WTC11 (cell line): ENCODE data around the gene EIF4E. TPM values are rescaled to one million over a fixed set of nuclear protein-coding genes. Genes with fewer than 3 reads are reported as not detected.
A peak's percentile ranks its signal among the peaks of the same experiment; 100 is the strongest.
"Not testable (repeated sequence)": the region's sequence is repeated elsewhere in the genome, so short reads cannot be mapped to it uniquely, and the experiment has no call there.

Experiments used
- ATAC-seq: fragments of 200-7000 bp; cut with Tn5 transposase; 2 replicates; pipeline ENCODE4 v1.10.0; 2021; ENCODE audit warnings: mild to moderate bottlenecking, moderate library complexity
- CTCF ChIA-PET: fragments of 300-600 bp; sonication (Branson Sonifier 250); formaldehyde crosslinking; loops from one replicate; lab custom pipeline; 2021; ENCODE audit warnings: antibody characterized with exemption; lab: Charles Lee
- POLR2A ChIA-PET: fragments of 350-600 bp; sonication (Branson Sonifier 250); formaldehyde crosslinking; loops from one replicate; lab custom pipeline; 2021; ENCODE audit warnings: antibody characterized with exemption; lab: Charles Lee
- DNase-seq: peaks from one replicate; pipeline ENCODE4 v3.0.0; 2021; ENCODE audit warnings: low spot score
- H3K27ac Mint-ChIP-seq: 2 replicates; pipeline ENCODE4 v1.8.0; 2021; ENCODE audit warnings: mixed read lengths
- H3K27me3 Mint-ChIP-seq: 2 replicates; pipeline ENCODE4 v1.8.0; 2021; ENCODE audit warnings: low read depth, mild to moderate bottlenecking, moderate library complexity, mixed read lengths
- H3K36me3 Mint-ChIP-seq: 2 replicates; pipeline ENCODE4 v1.8.0; 2021; ENCODE audit warnings: mixed read lengths
- H3K4me1 Mint-ChIP-seq: 2 replicates; pipeline ENCODE4 v1.8.0; 2022; ENCODE audit warnings: mixed read lengths
- H3K4me3 Mint-ChIP-seq: 2 replicates; pipeline ENCODE4 v1.8.0; 2021; ENCODE audit warnings: mild to moderate bottlenecking, moderate library complexity, mixed read lengths
- H3K9me3 Mint-ChIP-seq: 2 replicates; pipeline ENCODE4 v1.8.0; 2021; ENCODE audit warnings: mixed read lengths
- CREM ChIP-seq: sonication (generic); formaldehyde crosslinking; IDR thresholded peaks from 2 replicates; pipeline ENCODE4 v1.8.1; 2022; ENCODE audit warnings: mild to moderate bottlenecking, missing genetic modification reagents, moderate library complexity
- FOXJ3 ChIP-seq: sonication (generic); formaldehyde crosslinking; IDR thresholded peaks from 2 replicates; pipeline ENCODE4 v1.9.0; 2021; ENCODE audit warnings: missing genetic modification reagents, mild to moderate bottlenecking, borderline replicate concordance
- GRHL2 ChIP-seq: fragments of 250-450 bp; sonication (Bioruptor Pico); IDR thresholded peaks from 2 replicates; pipeline ENCODE4 v1.8.0; 2022; ENCODE audit warnings: mild to moderate bottlenecking, moderate library complexity; ENCODE audit not compliant: insufficient replicate concordance, severe bottlenecking
- HMGA2 ChIP-seq: fragments of 250-450 bp; sonication (Bioruptor Pico); IDR thresholded peaks from 2 replicates; pipeline ENCODE4 v1.4.0; 2021; ENCODE audit warnings: mild to moderate bottlenecking, moderate library complexity
- MYBL2 ChIP-seq: sonication (generic); formaldehyde crosslinking; IDR thresholded peaks from 2 replicates; pipeline ENCODE4 v1.8.1; 2023; ENCODE audit warnings: mild to moderate bottlenecking, moderate library complexity, missing genetic modification reagents
- NFYB ChIP-seq: sonication (generic); formaldehyde crosslinking; conservative IDR thresholded peaks from 2 replicates; pipeline ENCODE4 v1.8.0; 2022; ENCODE audit warnings: low read depth, missing genetic modification reagents
- SMAD3 ChIP-seq: sonication (generic); formaldehyde crosslinking; IDR thresholded peaks from 2 replicates; pipeline ENCODE4 v1.8.0; 2022; ENCODE audit warnings: missing genetic modification reagents, mild to moderate bottlenecking, borderline replicate concordance
- ZNF263 ChIP-seq: sonication (generic); formaldehyde crosslinking; IDR thresholded peaks from 2 replicates; pipeline ENCODE4 v1.8.1; 2022; ENCODE audit warnings: low read depth, mild to moderate bottlenecking, moderate library complexity, missing genetic modification reagents
- total RNA-seq: library from RNA; stranded (reverse); gene quantifications from 3 replicates; pipeline ENCODE4 v1.2.3, GENCODE V29; 2021
- TF ChIP-seq, protein P1 (sequence below): sonication (generic); formaldehyde crosslinking; IDR thresholded peaks from 2 replicates; pipeline ENCODE4 v1.8.0; 2022; ENCODE audit warnings: missing genetic modification reagents
- TF ChIP-seq, protein P2 (sequence below): sonication (generic); formaldehyde crosslinking; IDR thresholded peaks from 2 replicates; pipeline ENCODE4 v1.8.1; 2022; ENCODE audit warnings: low read depth, mild to moderate bottlenecking, moderate library complexity, missing genetic modification reagents, borderline replicate concordance
- TF ChIP-seq, protein P3 (sequence below): sonication (generic); formaldehyde crosslinking; IDR thresholded peaks from 2 replicates; pipeline ENCODE4 v1.8.1; 2023; ENCODE audit warnings: mild to moderate bottlenecking, missing genetic modification reagents
- TF ChIP-seq, protein P4 (sequence below): fragments of 250-450 bp; sonication (Bioruptor Pico); IDR thresholded peaks from 2 replicates; pipeline ENCODE4 v1.9.0; 2021; ENCODE audit warnings: mild to moderate bottlenecking
- TF ChIP-seq, protein P5 (sequence below): sonication (generic); formaldehyde crosslinking; IDR thresholded peaks from 2 replicates; pipeline ENCODE4 v1.8.1; 2023; ENCODE audit warnings: mild to moderate bottlenecking, missing genetic modification reagents, moderate library complexity
- TF ChIP-seq, protein P6 (sequence below): sonication (generic); formaldehyde crosslinking; IDR thresholded peaks from 2 replicates; pipeline ENCODE4 v1.8.0; 2022; ENCODE audit warnings: mild to moderate bottlenecking, missing genetic modification reagents

The EIF4E gene
- total RNA-seq, 1 experiment from 2014 or later = 174 TPM

DNA sequence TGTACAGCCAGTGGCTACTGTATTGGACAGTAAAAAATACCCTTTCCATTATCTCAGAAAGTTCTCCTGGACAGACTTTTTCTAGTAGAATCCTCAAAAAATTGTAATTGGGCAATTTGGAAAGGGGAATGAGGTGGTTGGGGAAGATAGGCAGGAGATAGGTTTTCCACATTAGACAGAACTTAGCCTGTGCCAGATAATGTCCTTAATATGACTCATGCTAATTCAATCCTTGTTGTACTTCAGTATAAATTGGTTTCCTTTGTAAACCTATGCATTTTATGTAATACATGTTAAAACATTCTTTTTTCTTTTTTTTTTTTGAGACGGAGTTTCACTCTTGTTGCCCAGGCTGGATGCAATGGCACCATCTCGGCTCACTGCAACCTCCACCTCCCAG, 8.9 kb downstream of the EIF4E start:
- H3K9me3 Mint-ChIP-seq = no peaks in the 10 kb centered on the region
- DNase-seq = no peak
- ChIA-PET CTCF (interaction anchor here (0.7 kb wide), 1 partner anchor 106 kb away, joined by 3 read pairs; no protein-coding TSS in a partner anchor), POLR2A (no interaction called here)
- no peak overlapping the region for H3K27ac Mint-ChIP-seq
- TF ChIP-seq, protein P1, sequence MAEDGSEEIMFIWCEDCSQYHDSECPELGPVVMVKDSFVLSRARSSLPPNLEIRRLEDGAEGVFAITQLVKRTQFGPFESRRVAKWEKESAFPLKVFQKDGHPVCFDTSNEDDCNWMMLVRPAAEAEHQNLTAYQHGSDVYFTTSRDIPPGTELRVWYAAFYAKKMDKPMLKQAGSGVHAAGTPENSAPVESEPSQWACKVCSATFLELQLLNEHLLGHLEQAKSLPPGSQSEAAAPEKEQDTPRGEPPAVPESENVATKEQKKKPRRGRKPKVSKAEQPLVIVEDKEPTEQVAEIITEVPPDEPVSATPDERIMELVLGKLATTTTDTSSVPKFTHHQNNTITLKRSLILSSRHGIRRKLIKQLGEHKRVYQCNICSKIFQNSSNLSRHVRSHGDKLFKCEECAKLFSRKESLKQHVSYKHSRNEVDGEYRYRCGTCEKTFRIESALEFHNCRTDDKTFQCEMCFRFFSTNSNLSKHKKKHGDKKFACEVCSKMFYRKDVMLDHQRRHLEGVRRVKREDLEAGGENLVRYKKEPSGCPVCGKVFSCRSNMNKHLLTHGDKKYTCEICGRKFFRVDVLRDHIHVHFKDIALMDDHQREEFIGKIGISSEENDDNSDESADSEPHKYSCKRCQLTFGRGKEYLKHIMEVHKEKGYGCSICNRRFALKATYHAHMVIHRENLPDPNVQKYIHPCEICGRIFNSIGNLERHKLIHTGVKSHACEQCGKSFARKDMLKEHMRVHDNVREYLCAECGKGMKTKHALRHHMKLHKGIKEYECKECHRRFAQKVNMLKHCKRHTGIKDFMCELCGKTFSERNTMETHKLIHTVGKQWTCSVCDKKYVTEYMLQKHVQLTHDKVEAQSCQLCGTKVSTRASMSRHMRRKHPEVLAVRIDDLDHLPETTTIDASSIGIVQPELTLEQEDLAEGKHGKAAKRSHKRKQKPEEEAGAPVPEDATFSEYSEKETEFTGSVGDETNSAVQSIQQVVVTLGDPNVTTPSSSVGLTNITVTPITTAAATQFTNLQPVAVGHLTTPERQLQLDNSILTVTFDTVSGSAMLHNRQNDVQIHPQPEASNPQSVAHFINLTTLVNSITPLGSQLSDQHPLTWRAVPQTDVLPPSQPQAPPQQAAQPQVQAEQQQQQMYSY (CRISPR knock-in tag) = no peak
- no peak for TF ChIP-seq MYBL2 (CRISPR knock-in tag)
- TF ChIP-seq HMGA2 (CRISPR knock-in tag) = no peak
- no peak for TF ChIP-seq FOXJ3 (CRISPR knock-in tag)
- TF ChIP-seq GRHL2 = no peak
- TF ChIP-seq, protein P2, sequence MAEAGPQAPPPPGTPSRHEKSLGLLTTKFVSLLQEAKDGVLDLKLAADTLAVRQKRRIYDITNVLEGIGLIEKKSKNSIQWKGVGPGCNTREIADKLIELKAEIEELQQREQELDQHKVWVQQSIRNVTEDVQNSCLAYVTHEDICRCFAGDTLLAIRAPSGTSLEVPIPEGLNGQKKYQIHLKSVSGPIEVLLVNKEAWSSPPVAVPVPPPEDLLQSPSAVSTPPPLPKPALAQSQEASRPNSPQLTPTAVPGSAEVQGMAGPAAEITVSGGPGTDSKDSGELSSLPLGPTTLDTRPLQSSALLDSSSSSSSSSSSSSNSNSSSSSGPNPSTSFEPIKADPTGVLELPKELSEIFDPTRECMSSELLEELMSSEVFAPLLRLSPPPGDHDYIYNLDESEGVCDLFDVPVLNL (CRISPR knock-in tag) = no peak
- TF ChIP-seq ZNF263 (CRISPR knock-in tag) = no peak
- H3K4me3 Mint-ChIP-seq = no peak overlapping the region
- no peaks in the 10 kb centered on the region for H3K27me3 Mint-ChIP-seq
- H3K4me1 Mint-ChIP-seq = peaks cover 17% of the 10 kb centered on the region
- H3K36me3 Mint-ChIP-seq = peaks cover 23% of the 10 kb centered on the region
- no peak for ATAC-seq

DNA sequence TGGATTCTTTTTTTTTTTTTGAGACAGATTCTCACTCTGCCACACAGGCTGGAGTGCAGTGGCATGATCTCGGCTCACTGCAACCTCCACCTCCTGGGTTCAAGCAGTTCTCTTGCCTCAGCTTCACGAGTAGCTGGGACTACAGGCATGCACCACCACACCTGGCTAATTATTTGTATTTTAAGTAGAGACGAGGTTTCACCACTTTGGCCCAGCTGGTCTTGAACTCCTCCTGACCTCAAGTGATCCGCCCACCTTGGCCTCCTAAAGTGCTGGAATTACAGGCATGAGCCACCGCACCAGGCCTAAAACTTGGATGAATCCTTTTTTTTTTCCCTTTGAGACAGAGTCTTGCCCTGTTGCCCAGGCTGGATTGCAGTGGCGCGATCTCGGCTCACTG, 18.2 kb downstream of the EIF4E start:
- ChIA-PET CTCF (interaction anchor here (2.2 kb wide), 1 partner anchor 84 kb away, joined by 11 read pairs; the partner anchor contains the start of gene METAP1), POLR2A (interaction anchor here (0.6 kb wide), 1 partner anchor 78 kb away, joined by 4 read pairs; no protein-coding TSS in a partner anchor)
- ATAC-seq = peak; percentile 60
- not testable (repeated sequence) for H3K27ac Mint-ChIP-seq, H3K27me3 Mint-ChIP-seq, H3K9me3 Mint-ChIP-seq, H3K4me3 Mint-ChIP-seq, H3K36me3 Mint-ChIP-seq
- peak; percentile 20 for DNase-seq
- peaks cover 55% of the 10 kb centered on the region for H3K4me1 Mint-ChIP-seq

DNA sequence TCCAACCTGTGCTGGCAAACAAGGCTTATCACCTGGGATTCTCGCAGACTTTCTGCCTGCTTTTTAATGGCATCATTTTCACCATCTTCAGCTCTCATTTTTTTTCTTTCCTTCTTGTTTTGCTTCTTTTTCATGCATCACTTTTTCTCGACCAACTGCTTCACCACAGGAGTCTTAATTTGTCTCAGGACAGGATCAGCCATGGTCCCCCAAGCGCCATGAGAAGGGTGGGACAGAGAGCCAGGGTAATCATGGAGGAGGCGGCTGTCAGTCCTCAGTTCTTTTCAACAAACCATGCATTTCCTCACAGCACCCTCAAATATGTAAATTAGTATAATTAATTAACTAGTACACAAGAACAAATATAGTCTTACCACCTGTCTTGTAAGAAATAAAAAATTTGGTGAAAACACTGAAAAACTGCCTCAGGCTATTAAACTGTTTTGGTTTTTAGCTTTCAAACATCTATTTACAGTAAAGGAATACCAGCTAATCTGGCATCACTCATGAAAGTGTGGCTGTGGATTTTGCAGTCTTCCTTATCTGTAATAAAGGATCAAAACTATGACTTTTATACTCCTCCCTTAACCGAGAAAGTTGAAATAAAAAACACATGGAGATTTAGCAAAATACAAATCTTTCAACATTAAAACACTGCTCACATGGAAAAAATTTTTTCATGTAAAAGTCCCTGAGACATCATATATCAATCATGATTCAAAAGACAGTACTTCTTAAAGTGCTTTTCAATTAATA, 19.1 kb downstream of the EIF4E start:
- DNase-seq = no peak
- Mint-ChIP-seq H3K27me3 (no peaks in the 10 kb centered on the region), H3K36me3 (no peaks in the 10 kb centered on the region), H3K27ac (peak overlapping the region; percentile 71), H3K4me3 (peak overlapping the region; percentile 1; the same call in 1 of the 2 replicates), H3K9me3 (no peaks in the 10 kb centered on the region), H3K4me1 (peaks cover 62% of the 10 kb centered on the region)
- TF ChIP-seq SMAD3 (no peak), CREM (CRISPR knock-in tag) (no peak), NFYB (CRISPR knock-in tag) (no peak), HMGA2 (CRISPR knock-in tag) (no peak)
- TF ChIP-seq, protein P3, sequence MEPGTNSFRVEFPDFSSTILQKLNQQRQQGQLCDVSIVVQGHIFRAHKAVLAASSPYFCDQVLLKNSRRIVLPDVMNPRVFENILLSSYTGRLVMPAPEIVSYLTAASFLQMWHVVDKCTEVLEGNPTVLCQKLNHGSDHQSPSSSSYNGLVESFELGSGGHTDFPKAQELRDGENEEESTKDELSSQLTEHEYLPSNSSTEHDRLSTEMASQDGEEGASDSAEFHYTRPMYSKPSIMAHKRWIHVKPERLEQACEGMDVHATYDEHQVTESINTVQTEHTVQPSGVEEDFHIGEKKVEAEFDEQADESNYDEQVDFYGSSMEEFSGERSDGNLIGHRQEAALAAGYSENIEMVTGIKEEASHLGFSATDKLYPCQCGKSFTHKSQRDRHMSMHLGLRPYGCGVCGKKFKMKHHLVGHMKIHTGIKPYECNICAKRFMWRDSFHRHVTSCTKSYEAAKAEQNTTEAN = no peak
- TF ChIP-seq, protein P4, sequence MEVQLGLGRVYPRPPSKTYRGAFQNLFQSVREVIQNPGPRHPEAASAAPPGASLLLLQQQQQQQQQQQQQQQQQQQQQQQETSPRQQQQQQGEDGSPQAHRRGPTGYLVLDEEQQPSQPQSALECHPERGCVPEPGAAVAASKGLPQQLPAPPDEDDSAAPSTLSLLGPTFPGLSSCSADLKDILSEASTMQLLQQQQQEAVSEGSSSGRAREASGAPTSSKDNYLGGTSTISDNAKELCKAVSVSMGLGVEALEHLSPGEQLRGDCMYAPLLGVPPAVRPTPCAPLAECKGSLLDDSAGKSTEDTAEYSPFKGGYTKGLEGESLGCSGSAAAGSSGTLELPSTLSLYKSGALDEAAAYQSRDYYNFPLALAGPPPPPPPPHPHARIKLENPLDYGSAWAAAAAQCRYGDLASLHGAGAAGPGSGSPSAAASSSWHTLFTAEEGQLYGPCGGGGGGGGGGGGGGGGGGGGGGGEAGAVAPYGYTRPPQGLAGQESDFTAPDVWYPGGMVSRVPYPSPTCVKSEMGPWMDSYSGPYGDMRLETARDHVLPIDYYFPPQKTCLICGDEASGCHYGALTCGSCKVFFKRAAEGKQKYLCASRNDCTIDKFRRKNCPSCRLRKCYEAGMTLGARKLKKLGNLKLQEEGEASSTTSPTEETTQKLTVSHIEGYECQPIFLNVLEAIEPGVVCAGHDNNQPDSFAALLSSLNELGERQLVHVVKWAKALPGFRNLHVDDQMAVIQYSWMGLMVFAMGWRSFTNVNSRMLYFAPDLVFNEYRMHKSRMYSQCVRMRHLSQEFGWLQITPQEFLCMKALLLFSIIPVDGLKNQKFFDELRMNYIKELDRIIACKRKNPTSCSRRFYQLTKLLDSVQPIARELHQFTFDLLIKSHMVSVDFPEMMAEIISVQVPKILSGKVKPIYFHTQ (CRISPR knock-in tag) = no peak
- TF ChIP-seq, protein P5, sequence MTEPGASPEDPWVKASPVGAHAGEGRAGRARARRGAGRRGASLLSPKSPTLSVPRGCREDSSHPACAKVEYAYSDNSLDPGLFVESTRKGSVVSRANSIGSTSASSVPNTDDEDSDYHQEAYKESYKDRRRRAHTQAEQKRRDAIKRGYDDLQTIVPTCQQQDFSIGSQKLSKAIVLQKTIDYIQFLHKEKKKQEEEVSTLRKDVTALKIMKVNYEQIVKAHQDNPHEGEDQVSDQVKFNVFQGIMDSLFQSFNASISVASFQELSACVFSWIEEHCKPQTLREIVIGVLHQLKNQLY = no peak
- TF ChIP-seq, protein P6, sequence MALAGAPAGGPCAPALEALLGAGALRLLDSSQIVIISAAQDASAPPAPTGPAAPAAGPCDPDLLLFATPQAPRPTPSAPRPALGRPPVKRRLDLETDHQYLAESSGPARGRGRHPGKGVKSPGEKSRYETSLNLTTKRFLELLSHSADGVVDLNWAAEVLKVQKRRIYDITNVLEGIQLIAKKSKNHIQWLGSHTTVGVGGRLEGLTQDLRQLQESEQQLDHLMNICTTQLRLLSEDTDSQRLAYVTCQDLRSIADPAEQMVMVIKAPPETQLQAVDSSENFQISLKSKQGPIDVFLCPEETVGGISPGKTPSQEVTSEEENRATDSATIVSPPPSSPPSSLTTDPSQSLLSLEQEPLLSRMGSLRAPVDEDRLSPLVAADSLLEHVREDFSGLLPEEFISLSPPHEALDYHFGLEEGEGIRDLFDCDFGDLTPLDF (CRISPR knock-in tag) = no peak
- ChIA-PET POLR2A (interaction anchor here (0.6 kb wide), 1 partner anchor 35 kb away, joined by 9 read pairs; no protein-coding TSS in a partner anchor), CTCF (interaction anchor here (2.2 kb wide), 1 partner anchor 85 kb away, joined by 11 read pairs; the partner anchor contains the start of gene METAP1)
- ATAC-seq = peak; percentile 33; the same call in 1 of the 2 replicates
